ENCODE data around the gene CYLD. TPM values are rescaled to one million over a fixed set of nuclear protein-coding genes. Genes with fewer than 3 reads are reported as not detected.

The CYLD gene
- total and polyA plus RNA-seq, 2 experiments from 2014 or later = 6.9 to 30.9 TPM

- no peak for TF ChIP-seq REST (IDR thresholded peaks at IDR 0.05; ENCODE audit: unreplicated experiment)
- no peak for TF ChIP-seq POLR2AphosphoS5 (IDR thresholded peaks at IDR 0.05; ENCODE audit: low read depth)
- TF ChIP-seq STAT1 (IDR thresholded peaks at IDR 0.05; ENCODE audit: unreplicated experiment) = no peak
- TF ChIP-seq CTCF (conservative IDR thresholded peaks at IDR 0.05; ENCODE audit: low read depth in 2 of 2) = no peak
These were observed 34.2 kb downstream of the CYLD start (continued) for GRCh38 chr16:50776037-50776436.

- Histone ChIP-seq H3K27me3 (ENCODE audit: insufficient read depth) (no peaks in the 10 kb centered on the region), H2AFZ (no peak overlapping the region), H3K4me2 (no peak overlapping the region), H3K9me2 (ENCODE audit: insufficient read depth) (no peaks in the 10 kb centered on the region), H3K27ac (ENCODE audit: low read depth) (no peak overlapping the region), H3K4me1 (ENCODE audit: insufficient read depth) (no peaks in the 10 kb centered on the region), H3K4me3 (no peak overlapping the region), H4K20me1 (replicated peaks; ENCODE audit: insufficient read depth) (no peaks in the 10 kb centered on the region), H3K36me3 (ENCODE audit: insufficient read depth) (no peaks in the 10 kb centered on the region; the same call in 1 of the 2 replicates), H3F3A (replicated peaks; ENCODE audit: low read depth) (no peaks in the 10 kb centered on the region), H3K79me2 (replicated peaks; ENCODE audit: insufficient read depth) (no peaks in the 10 kb centered on the region)
- Mint-ChIP-seq H3K27me3 (ENCODE audit: insufficient read depth, low read depth, poor library complexity) (peaks cover 1% of the 10 kb centered on the region), H3K9me3 (no peaks in the 10 kb centered on the region), H3K4me3 (no peak overlapping the region), H3K27ac (no peak overlapping the region), H3K4me1 (no peaks in the 10 kb centered on the region), H3K36me3 (ENCODE audit: low read depth) (no peaks in the 10 kb centered on the region; the same call in 2 of the 3 replicates)
- ATAC-seq (no peak), DNase-seq (ENCODE audit: low spot score) (no peak)
- TF ChIP-seq ZNF462 (CRISPR knock-in tag; IDR thresholded peaks at IDR 0.05) (no peak), EZH2phosphoT487 (IDR thresholded peaks at IDR 0.05; ENCODE audit: unreplicated experiment) (no peak), ZNF114 (CRISPR knock-in tag; IDR thresholded peaks at IDR 0.05) (no peak), ETS1 (IDR thresholded peaks at IDR 0.05) (no peak), STAT1 (IDR thresholded peaks at IDR 0.05; ENCODE audit: unreplicated experiment) (no peak), ZNF331 (CRISPR knock-in tag; IDR thresholded peaks at IDR 0.05; ENCODE audit: low read depth) (no peak), POLR2AphosphoS5 (IDR thresholded peaks at IDR 0.05; ENCODE audit: low read depth) (no peak), CREB1 (CRISPR knock-in tag; IDR thresholded peaks at IDR 0.05; ENCODE audit: low read depth) (no peak), EZH2 (IDR thresholded peaks at IDR 0.05; ENCODE audit: low read depth, unreplicated experiment) (no peak)
These were observed 36.6 kb downstream of the CYLD start for GRCh38 chr16:50778284-50779163.

Measured in GM23338 (cell line).